Measurements from ENCODE around the gene ADGRL1. TPM values are rescaled to one million over a fixed set of nuclear protein-coding genes. Genes with fewer than 3 reads are reported as not detected.

Gene ADGRL1
- total RNA-seq, 4 donors from 2014 or later: 45.9 to 55.4 (median 48.7) TPM

DNA sequence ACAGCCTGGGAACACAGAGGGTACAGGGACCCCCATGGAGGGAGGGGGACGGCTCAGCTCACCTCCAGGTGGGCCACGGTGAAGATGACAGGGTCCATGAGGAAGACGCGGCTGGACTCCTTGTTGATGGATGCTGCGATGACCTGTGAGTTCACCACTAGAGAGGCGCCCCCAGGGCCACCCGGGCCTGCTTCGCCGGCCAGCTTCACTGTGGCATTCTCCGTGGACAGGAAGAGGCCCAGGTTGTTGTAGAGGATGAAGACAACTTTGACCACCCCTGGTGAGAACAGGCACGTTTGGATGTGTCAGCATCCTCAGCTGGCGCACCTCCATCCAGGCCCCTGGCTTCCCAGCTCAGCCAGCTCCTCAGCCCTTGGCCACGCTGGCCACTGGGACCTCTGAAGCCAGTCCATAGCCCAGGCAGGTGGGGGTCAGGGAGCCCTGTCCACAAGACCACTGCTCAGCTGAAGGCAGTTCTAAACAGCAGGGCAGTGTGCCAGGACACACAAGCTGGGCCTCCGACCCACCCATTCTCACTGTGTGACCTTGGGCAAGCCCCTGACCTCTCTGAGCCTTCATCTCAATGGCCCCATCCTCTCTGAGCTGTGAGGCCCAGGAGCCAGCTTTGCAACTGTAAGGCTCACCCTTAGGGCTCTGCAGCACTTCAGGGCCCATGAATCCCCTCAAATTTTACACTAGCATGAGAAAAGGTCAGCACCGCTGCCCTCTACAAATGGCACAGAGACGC, 47.5 kb downstream of the ADGRL1 start:
- Histone ChIP-seq H3K27me3 (no peaks in the 10 kb centered on the region), H3K4me1 (no peaks in the 10 kb centered on the region), H3K9me3 (no peaks in the 10 kb centered on the region), H3K36me3 (peaks cover 0 to 9% (median 3%) of the 10 kb centered on the region in 4 donors), H3K4me3 (no peak overlapping the region), H3K27ac (no peak overlapping the region)
- intact Hi-C loops (cut with DNase I; ENCODE audit: low total_unique reads): no loop called here
- in situ Hi-C loops (cut with MboI; ENCODE audit: low pct_ligation_motif_present in 1 of 4, low pct_unique_long_range_greater_than_20kb in 1 of 4, low sequenced_read_pairs in 3 of 4): no loop called here
- 91% methylated on average over 16 of the region's 16 CpGs; no CpG with 5 or more reads in 1 of the 2 donors for WGBS, 2 donors (ENCODE audit: low coverage in 1 of 2)
- no peak for DNase-seq
- TF ChIP-seq EP300 (IDR thresholded peaks at IDR 0.05; ENCODE audit: low read depth) (no peak), POLR2AphosphoS5 (IDR thresholded peaks at IDR 0.05) (no peak), POLR2A (IDR thresholded peaks at IDR 0.05) (no peak)
- TF ChIP-seq, protein P1, sequence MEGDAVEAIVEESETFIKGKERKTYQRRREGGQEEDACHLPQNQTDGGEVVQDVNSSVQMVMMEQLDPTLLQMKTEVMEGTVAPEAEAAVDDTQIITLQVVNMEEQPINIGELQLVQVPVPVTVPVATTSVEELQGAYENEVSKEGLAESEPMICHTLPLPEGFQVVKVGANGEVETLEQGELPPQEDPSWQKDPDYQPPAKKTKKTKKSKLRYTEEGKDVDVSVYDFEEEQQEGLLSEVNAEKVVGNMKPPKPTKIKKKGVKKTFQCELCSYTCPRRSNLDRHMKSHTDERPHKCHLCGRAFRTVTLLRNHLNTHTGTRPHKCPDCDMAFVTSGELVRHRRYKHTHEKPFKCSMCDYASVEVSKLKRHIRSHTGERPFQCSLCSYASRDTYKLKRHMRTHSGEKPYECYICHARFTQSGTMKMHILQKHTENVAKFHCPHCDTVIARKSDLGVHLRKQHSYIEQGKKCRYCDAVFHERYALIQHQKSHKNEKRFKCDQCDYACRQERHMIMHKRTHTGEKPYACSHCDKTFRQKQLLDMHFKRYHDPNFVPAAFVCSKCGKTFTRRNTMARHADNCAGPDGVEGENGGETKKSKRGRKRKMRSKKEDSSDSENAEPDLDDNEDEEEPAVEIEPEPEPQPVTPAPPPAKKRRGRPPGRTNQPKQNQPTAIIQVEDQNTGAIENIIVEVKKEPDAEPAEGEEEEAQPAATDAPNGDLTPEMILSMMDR (IDR thresholded peaks at IDR 0.05): no peak

DNA sequence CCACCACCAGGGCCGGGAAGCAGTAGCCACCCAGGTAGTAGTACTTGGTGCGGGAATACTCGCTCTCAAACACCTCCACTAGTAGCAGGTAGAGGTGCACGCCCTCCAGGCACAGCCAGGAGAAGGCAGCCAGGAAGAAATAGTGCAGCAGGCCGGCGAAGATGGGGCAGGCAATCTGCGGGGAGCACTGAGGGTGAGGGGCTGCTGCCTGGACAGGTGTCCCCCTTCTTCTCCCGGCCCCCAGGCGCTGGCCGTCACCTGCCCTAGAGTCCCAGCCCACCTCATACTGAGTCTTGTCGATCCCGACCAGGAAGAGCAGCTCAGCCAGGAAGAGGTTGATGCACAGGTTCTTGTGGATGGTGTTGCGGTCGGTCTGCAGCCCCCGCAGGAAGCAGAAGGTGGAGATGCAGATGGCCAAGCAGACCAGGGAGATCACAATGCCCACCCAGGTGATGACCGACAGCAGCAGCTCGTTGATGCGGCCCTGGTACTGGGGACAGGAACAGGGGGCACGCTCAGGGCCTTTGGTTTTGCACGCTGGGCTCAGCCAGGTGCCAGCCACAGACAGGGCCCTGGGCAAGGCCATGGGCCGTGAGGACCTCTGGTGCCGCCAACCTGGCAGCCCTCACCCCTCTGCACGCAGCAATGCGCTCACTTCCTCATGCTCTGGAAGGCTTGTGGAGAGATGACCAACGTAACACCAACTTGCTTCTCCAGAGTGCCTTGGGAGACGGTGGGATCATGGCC, 48.8 kb downstream of the ADGRL1 start:
- DNase-seq: no peak
- intact Hi-C loops (cut with DNase I; ENCODE audit: low total_unique reads) (no loop called here), in situ Hi-C loops (cut with MboI; ENCODE audit: low pct_ligation_motif_present in 1 of 4, low pct_unique_long_range_greater_than_20kb in 1 of 4, low sequenced_read_pairs in 3 of 4) (no loop called here)
- Histone ChIP-seq H3K9me3 (no peaks in the 10 kb centered on the region), H3K36me3 (peaks cover 0 to 9% (median 3%) of the 10 kb centered on the region in 4 donors), H3K4me1 (no peaks in the 10 kb centered on the region), H3K4me3 (no peak overlapping the region), H3K27ac (no peak overlapping the region), H3K27me3 (no peaks in the 10 kb centered on the region)
- TF ChIP-seq POLR2A (IDR thresholded peaks at IDR 0.05): no peak
- 92% methylated on average over 23 of the region's 26 CpGs; no CpG with 5 or more reads in 1 of the 2 donors for WGBS, 2 donors (ENCODE audit: low coverage in 1 of 2)

DNA sequence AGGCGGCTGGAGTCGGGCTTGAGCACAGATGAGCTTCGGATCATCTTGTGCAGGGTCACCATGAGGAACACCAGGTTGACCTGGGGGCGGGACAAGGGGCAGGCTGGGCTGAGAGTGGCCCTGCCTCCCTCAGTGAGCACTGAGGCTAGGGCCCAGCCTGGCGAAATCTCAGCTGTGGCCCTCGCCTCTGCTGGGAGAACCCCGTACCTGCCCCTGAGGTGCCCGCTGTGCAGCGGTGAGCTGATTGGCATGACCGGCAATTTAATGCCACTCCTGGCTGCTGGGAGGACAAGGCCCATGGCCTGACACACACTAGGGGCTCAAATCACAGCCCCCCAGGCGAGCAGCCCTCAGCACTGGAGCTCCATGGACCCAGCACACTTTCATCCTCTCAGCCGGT, 49.8 kb downstream of the ADGRL1 start:
- intact Hi-C loops (cut with DNase I; ENCODE audit: low total_unique reads): no loop called here
- Histone ChIP-seq H3K36me3 (peaks cover 0 to 9% (median 3%) of the 10 kb centered on the region in 4 donors), H3K4me1 (no peaks in the 10 kb centered on the region), H3K4me3 (no peak overlapping the region), H3K9me3 (no peaks in the 10 kb centered on the region), H3K27ac (no peak overlapping the region), H3K27me3 (no peaks in the 10 kb centered on the region)
- DNase-seq: no peak
- 93% methylated on average over 9 of the region's 12 CpGs; no CpG with 5 or more reads in 1 of the 2 donors for WGBS, 2 donors (ENCODE audit: low coverage in 1 of 2)
- TF ChIP-seq, protein P1 (IDR thresholded peaks at IDR 0.05): no peak
- TF ChIP-seq POLR2A (IDR thresholded peaks at IDR 0.05): no peak
- no peak for TF ChIP-seq EP300 (IDR thresholded peaks at IDR 0.05; ENCODE audit: low read depth)
- no peak for TF ChIP-seq POLR2AphosphoS5 (IDR thresholded peaks at IDR 0.05)
- in situ Hi-C loops (cut with MboI; ENCODE audit: low pct_ligation_motif_present in 1 of 4, low pct_unique_long_range_greater_than_20kb in 1 of 4, low sequenced_read_pairs in 3 of 4): no loop called here

- H3K9me3 ChIP-seq: no peaks in the 10 kb centered on the region
- peaks cover 0 to 9% (median 3%) of the 10 kb centered on the region in 4 donors for H3K36me3 ChIP-seq
- 95 to 100% methylated on average over 2 to 17 of the region's 17 CpGs for WGBS, 2 donors (ENCODE audit: low coverage in 1 of 2)
- in situ Hi-C loops (cut with MboI; ENCODE audit: low pct_ligation_motif_present in 1 of 4, low pct_unique_long_range_greater_than_20kb in 1 of 4, low sequenced_read_pairs in 3 of 4): no loop called here
- H3K27me3 ChIP-seq: no peaks in the 10 kb centered on the region
- H3K4me3 ChIP-seq: no peak overlapping the region
- peaks cover under 1 to 5% (median 2%) of the 10 kb centered on the region in 4 donors for H3K4me1 ChIP-seq
- intact Hi-C loops (cut with DNase I; ENCODE audit: low total_unique reads): no loop called here
- H3K27ac ChIP-seq: no peak overlapping the region
- no peak for DNase-seq
- TF ChIP-seq, protein P1 (IDR thresholded peaks at IDR 0.05): no peak
- TF ChIP-seq POLR2AphosphoS5 (IDR thresholded peaks at IDR 0.05): no peak
- no peak for TF ChIP-seq EP300 (IDR thresholded peaks at IDR 0.05; ENCODE audit: low read depth)
- no peak for TF ChIP-seq POLR2A (IDR thresholded peaks at IDR 0.05)
Measured at GRCh38 chr19:14155371-14155770, 50.6 kb downstream of the ADGRL1 start.
